Endothelial cell of umbilical vein (primary cell): ENCODE measurements around the gene ARHGAP21. TPM values are rescaled to one million over a fixed set of nuclear protein-coding genes. Genes with fewer than 3 reads are reported as not detected.
A peak's percentile ranks its signal among the peaks of the same experiment; 100 is the strongest.

Source experiments
- BruUV-seq: library from RNA; stranded (reverse); fragments of 400-500 nt; replicated peaks from 2 replicates; lab custom pipeline; 2021; lab: Mats Ljungman, UMichigan
- CTCF ChIA-PET: fragments of 300-600, 350-600 bp; sonication (Branson Sonifier 250); formaldehyde crosslinking; loops from one replicate; lab custom pipeline; 2021; ENCODE audit warnings: antibody characterized with exemption, inconsistent platforms; lab: Charles Lee
- POLR2A ChIA-PET: fragments of 300-600, 350-600 bp; sonication (Branson Sonifier 250); formaldehyde crosslinking; loops from one replicate; lab custom pipeline; 2021; ENCODE audit warnings: antibody characterized with exemption, inconsistent platforms; lab: Charles Lee
- DNase-seq: peaks from one replicate; pipeline ENCODE4 v3.0.0-alpha.2; 2011; ENCODE audit warnings: low read depth, low spot score
- FAIRE-seq: peaks from 2 replicates; lab custom pipeline; 2011; peaks lifted over from hg19 to GRCh38; lab: Jason Lieb, UNC
- H2AFZ ChIP-seq: 2 replicates; pipeline ENCODE4 v1.6.0; 2012; ENCODE audit warnings: low read depth, low read length, control low read depth, inconsistent platforms
- H3K27ac ChIP-seq: 2 replicates; pipeline ENCODE4 v1.5.1; 2011; ENCODE audit warnings: low read depth, mild to moderate bottlenecking, control low read depth, low read length, moderate library complexity; ENCODE audit not compliant: insufficient read depth
- H3K27me3 ChIP-seq, 2 experiments: 2 replicates each; pipeline versions ENCODE4 v1.6.0 to v1.6.1; 2011; ENCODE audit warnings: low read length in 2 of 2, mixed read lengths in 1 of 2; ENCODE audit not compliant: control insufficient read depth in 2 of 2, insufficient read depth in 2 of 2
- H3K36me3 ChIP-seq, 2 experiments: 2 replicates in 1 of 2; 3 replicates in 1 of 2; pipeline ENCODE4 v1.5.1; 2011; ENCODE audit warnings: low read length in 2 of 2, mild to moderate bottlenecking in 1 of 2, moderate library complexity in 1 of 2; ENCODE audit not compliant: control insufficient read depth in 2 of 2, insufficient read depth in 2 of 2; ENCODE audit errors: extremely low read depth in 1 of 2
- H3K4me1 ChIP-seq: 3 replicates; pipeline ENCODE4 v1.5.1; 2011; ENCODE audit warnings: mild to moderate bottlenecking, low read length; ENCODE audit not compliant: control insufficient read depth, insufficient read depth; ENCODE audit errors: extremely low read depth
- H3K4me2 ChIP-seq: 2 replicates; pipeline ENCODE4 v1.6.1; 2011; ENCODE audit warnings: low read length, control low read depth, mixed read lengths; ENCODE audit not compliant: insufficient read depth
- H3K4me3 ChIP-seq, 3 experiments: fragments of 200-600 bp in 1 of 3; sonication (generic), shearing (Covaris generic) in 1 of 3; replicated peaks in 1 of 3; 2 replicates each; pipeline ENCODE4 v1.5.1; 2011 to 2016; ENCODE audit warnings: control low read depth in 3 of 3, low read length in 3 of 3, mild to moderate bottlenecking in 2 of 3, inconsistent platforms in 1 of 3, low read depth in 1 of 3, moderate library complexity in 1 of 3; ENCODE audit not compliant: insufficient read depth in 1 of 3
- H3K79me2 ChIP-seq: 2 replicates; pipeline ENCODE4 v1.6.0; 2012; ENCODE audit warnings: low read length, inconsistent platforms; ENCODE audit not compliant: control insufficient read depth, insufficient read depth
- H3K9ac ChIP-seq: replicated peaks from 2 replicates; pipeline ENCODE3; 2011; ENCODE audit warnings: low read length, control low read depth; ENCODE audit not compliant: insufficient read depth; ENCODE audit errors: extremely low read depth
- H3K9me1 ChIP-seq: replicated peaks from 3 replicates; pipeline ENCODE4 v1.6.0; 2011; ENCODE audit warnings: mild to moderate bottlenecking, low read length; ENCODE audit not compliant: control insufficient read depth, insufficient read depth; ENCODE audit errors: extremely low read depth
- H3K9me3 ChIP-seq: replicated peaks from 2 replicates; pipeline ENCODE4 v1.5.1; 2012; ENCODE audit warnings: low read length, inconsistent platforms; ENCODE audit not compliant: control insufficient read depth, insufficient read depth
- H4K20me1 ChIP-seq: replicated peaks from 2 replicates; pipeline ENCODE3; 2011; ENCODE audit warnings: mild to moderate bottlenecking, low read length; ENCODE audit not compliant: control insufficient read depth, insufficient read depth; ENCODE audit errors: extremely low read depth
- EZH2 ChIP-seq: IDR thresholded peaks from 2 replicates; pipeline ENCODE4 v1.6.1; 2012; ENCODE audit warnings: borderline replicate concordance, low read depth, mild to moderate bottlenecking, moderate library complexity, low read length, inconsistent platforms; ENCODE audit not compliant: severe bottlenecking
- FOS ChIP-seq: IDR thresholded peaks from 2 replicates; pipeline ENCODE4 v1.6.1; 2011; ENCODE audit warnings: mild to moderate bottlenecking, low read length, moderate library complexity, borderline replicate concordance; ENCODE audit not compliant: insufficient read depth
- GATA2 ChIP-seq: IDR thresholded peaks from 2 replicates; pipeline ENCODE4 v1.7.0; 2011; ENCODE audit warnings: low read depth, mild to moderate bottlenecking, moderate library complexity, mixed read lengths, low read length; ENCODE audit not compliant: insufficient read length, insufficient read depth
- JUN ChIP-seq: IDR thresholded peaks from 2 replicates; pipeline ENCODE4 v1.6.1; 2011; ENCODE audit warnings: borderline replicate concordance, low read depth; ENCODE audit not compliant: insufficient read length, insufficient read depth
- MAX ChIP-seq: IDR thresholded peaks from 2 replicates; pipeline ENCODE4 v1.6.1; 2011; ENCODE audit not compliant: insufficient read depth, insufficient read length
- MYC ChIP-seq: IDR thresholded peaks from one replicate; pipeline ENCODE4 v1.6.1; 2011; ENCODE audit warnings: mild to moderate bottlenecking, low read depth, low read length
- POLR2A ChIP-seq: IDR thresholded peaks from 2 replicates; pipeline ENCODE4 v1.6.1; 2012; ENCODE audit warnings: low read depth, mild to moderate bottlenecking, control low read depth, low read length
- POLR2AphosphoS5 ChIP-seq: IDR thresholded peaks from 2 replicates; pipeline ENCODE4 v1.6.1; 2012; ENCODE audit warnings: low read depth, mild to moderate bottlenecking, control low read depth, low read length, moderate library complexity; ENCODE audit not compliant: insufficient read depth
- dilution Hi-C: fragments of 300-500 bp; cut with MboI; formaldehyde crosslinking; loops from one replicate; pipeline ENCODE4 v1.15.0; 2019; ENCODE audit warnings: low sequenced_read_pairs; ENCODE audit not compliant: extremely low pct_ligation_motif_present
- intact Hi-C: fragments of 100-400 bp; cut with micrococcal nuclease; formaldehyde crosslinking; loops from one replicate; pipeline ENCODE4 v1.10.0; 2022
- polyA plus RNA-seq, 4 experiments: library from polyadenylated mRNA; depleted of rRNA in 3 of 4; stranded (reverse) in 3 of 4; unstranded in 1 of 4; fragments of >200 nt; gene quantifications; 2 replicates each; pipeline versions ENCODE4 v1.2.1 to v1.2.3, GENCODE V29; 2011 to 2012; ENCODE audit warnings: missing spikeins in 1 of 4
- total RNA-seq: library from RNA; stranded (reverse); gene quantifications from 2 replicates; pipeline ENCODE4 v1.2.3, GENCODE V29; 2021
- TF ChIP-seq, protein P1 (sequence below), 2 donors: IDR thresholded peaks; 1 replicate in 1 of 2; 2 replicates in 1 of 2; pipeline ENCODE4 v1.5.1; 2011; ENCODE audit warnings: low read length in 2 of 2, mild to moderate bottlenecking in 2 of 2, moderate library complexity in 2 of 2, control low read depth in 1 of 2, inconsistent platforms in 1 of 2, low read depth in 1 of 2; ENCODE audit not compliant: insufficient read depth in 1 of 2; ENCODE audit errors: extremely low read depth in 1 of 2

Gene ARHGAP21
- total and polyA plus RNA-seq, 2 donors (not counting 3 experiments of a cell fraction or from before 2014, with no cell fraction given) = 29.5 to 97.8 TPM

- CTCF ChIA-PET = interaction anchor here (0.8 to 1.9 kb wide), 4 partner anchors 11 to 173 kb away, joined by 3 to 5 read pairs (median 3); no protein-coding TSS in a partner anchor
Measured at GRCh38 chr10:24762966-24763623, 39.4 kb upstream of the ARHGAP21 start.

More at GRCh38 chr10:24762966-24763623, 39.4 kb upstream of the ARHGAP21 start:
- Histone ChIP-seq H3K27me3 (peaks cover 0 to 5% of the 10 kb centered on the region in 2 experiments), H2AFZ (no peak overlapping the region), H4K20me1 (no peaks in the 10 kb centered on the region), H3K4me2 (no peak overlapping the region), H3K36me3 (no peaks in the 10 kb centered on the region), H3K4me3 (no peak overlapping the region), H3K9ac (no peak overlapping the region), H3K4me1 (peaks cover 2% of the 10 kb centered on the region), H3K9me3 (no peaks in the 10 kb centered on the region), H3K27ac (no peak overlapping the region), H3K9me1 (no peaks in the 10 kb centered on the region), H3K79me2 (no peaks in the 10 kb centered on the region)
- dilution Hi-C loops (no loop called here), intact Hi-C loops (no loop called here)
- no peak for FAIRE-seq
- POLR2A ChIA-PET = no interaction called here
- DNase-seq = peak; percentile 44
- TF ChIP-seq MAX (no peak), POLR2A (no peak), GATA2 (no peak), FOS (no peak), JUN (no peak), EZH2 (no peak), MYC (no peak), POLR2AphosphoS5 (no peak)
- TF ChIP-seq, protein P1, sequence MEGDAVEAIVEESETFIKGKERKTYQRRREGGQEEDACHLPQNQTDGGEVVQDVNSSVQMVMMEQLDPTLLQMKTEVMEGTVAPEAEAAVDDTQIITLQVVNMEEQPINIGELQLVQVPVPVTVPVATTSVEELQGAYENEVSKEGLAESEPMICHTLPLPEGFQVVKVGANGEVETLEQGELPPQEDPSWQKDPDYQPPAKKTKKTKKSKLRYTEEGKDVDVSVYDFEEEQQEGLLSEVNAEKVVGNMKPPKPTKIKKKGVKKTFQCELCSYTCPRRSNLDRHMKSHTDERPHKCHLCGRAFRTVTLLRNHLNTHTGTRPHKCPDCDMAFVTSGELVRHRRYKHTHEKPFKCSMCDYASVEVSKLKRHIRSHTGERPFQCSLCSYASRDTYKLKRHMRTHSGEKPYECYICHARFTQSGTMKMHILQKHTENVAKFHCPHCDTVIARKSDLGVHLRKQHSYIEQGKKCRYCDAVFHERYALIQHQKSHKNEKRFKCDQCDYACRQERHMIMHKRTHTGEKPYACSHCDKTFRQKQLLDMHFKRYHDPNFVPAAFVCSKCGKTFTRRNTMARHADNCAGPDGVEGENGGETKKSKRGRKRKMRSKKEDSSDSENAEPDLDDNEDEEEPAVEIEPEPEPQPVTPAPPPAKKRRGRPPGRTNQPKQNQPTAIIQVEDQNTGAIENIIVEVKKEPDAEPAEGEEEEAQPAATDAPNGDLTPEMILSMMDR (IDR thresholded peaks at IDR 0.05; ENCODE audit: extremely low read depth in 1 of 2, insufficient read depth in 1 of 2, low read depth in 1 of 2, low read length in 2 of 2) = no peak
- BruUV-seq = no TSS peak
